Activated T-helper 9 cell treated with anti-CD3 and anti-CD28 coated beads, Interleukin-2, amount 50 U/mL, for 16 hours (primary cell): ENCODE results near the gene FOXJ1.

Source experiments
- DNase-seq: peaks from one replicate; pipeline ENCODE4 v3.0.0-alpha.2; 2020; ENCODE audit warnings: low read depth

Gene FOXJ1

DNA sequence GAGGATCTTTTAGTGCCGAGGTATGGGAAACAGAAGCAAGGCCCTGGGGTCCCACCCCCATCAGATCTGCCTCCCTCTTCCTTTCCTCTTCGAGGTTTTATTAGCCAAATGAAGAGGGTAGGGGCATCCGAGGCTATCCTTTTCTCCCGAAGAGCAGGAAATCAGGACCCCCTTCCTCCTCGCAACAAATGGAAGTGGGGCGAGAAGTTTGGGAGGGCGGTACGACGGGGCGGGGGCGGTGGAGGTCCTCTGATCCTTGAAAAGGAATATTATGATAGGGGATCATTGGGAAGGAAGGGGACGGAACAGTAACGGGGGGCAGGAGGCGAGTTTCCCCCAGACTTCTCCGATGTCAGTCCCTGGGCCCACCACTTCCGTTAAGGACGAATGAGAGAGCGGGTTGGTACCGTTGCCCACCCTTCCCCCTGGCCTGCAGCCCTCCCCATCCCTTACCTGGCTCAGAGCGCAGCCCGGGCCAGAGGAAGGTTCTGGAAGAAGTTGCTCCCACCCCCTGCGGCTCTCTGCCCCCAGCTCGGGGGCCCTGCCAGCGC lies 309 bp downstream of the FOXJ1 start:
- DNase-seq, result no peak

DNA sequence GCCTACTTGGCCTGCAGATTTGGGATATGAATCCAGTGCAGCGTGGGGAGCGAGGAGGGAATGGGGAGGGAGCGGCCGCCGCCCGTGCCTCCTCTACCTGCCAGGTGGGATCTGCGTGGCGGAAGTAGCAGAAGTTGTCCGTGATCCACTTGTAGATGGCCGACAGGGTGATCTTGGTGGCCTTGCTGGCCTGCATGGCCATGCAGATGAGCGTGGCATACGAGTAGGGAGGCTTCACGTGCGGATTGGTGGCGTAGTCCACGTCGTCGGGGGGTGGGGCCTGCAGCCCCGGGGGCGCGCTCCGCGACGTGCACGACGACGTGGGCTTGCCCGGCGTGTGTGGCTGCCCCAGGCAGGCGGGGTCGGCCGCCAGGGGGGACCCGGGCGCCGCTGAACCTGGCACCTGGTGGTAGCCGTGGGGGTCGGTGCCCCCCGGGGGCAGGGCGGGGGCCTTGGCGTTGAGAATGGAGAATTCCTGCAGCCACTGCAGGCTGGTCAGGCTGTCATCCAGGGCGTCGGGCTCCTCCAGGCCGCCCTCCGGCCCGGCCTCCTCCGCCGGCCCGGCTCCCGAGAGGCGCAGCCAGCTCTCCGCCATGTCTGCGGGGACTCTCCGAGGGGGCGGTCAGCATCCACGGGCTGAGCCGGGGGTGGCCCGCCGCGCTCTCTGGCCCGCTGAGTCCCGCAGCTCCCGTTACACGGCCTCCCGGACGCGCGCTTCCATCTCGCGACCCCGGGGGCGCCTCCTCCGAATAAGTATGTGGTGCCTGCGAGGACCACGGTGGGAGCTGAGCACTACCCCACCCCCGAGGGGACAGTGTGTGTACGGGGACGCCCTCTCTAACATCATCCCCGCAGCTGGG lies 1.0 kb downstream of the FOXJ1 start:
- no peak for DNase-seq

DNA sequence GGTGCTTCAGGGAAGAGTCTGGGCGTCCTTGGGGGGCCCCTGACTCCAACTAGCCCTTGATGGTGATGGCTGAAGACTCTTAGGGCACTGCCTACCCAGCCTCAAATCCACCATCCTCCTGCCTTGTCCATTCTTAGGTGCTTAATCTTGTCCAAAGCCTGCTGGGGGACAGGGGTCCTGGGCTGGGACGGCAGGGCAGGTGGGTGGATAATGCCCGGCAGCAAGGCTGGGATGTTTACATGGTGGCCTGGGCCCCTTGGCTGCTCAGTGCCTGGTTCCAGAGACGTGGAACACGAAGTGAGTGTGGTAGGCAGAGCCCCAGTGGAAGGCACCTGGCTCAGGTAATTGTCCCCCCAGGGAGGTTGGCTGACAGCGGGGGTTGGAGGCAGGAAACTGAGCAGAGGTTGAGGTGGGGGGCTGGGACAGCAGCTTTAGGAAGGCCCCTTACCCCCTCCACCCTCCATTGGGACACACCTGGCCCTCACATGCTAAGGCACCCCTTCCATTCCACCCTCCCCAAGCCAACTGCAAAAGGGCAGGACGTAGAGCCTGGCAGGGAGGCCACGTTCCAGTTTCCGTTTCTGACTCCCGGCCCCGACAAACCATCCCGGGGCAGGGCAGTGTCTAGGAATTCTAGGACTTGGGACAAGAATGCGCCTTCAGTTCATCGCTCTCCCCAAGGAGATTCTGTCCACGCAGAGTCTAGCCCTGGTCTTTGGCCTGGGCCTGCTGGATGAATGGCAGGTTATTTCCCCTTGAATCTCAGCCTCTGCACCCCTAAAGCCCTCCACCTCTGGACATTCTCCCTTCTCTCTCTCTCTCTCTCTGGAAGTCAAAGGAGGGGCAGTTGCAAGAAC lies 1.9 kb downstream of the FOXJ1 start:
- no peak for DNase-seq

DNA sequence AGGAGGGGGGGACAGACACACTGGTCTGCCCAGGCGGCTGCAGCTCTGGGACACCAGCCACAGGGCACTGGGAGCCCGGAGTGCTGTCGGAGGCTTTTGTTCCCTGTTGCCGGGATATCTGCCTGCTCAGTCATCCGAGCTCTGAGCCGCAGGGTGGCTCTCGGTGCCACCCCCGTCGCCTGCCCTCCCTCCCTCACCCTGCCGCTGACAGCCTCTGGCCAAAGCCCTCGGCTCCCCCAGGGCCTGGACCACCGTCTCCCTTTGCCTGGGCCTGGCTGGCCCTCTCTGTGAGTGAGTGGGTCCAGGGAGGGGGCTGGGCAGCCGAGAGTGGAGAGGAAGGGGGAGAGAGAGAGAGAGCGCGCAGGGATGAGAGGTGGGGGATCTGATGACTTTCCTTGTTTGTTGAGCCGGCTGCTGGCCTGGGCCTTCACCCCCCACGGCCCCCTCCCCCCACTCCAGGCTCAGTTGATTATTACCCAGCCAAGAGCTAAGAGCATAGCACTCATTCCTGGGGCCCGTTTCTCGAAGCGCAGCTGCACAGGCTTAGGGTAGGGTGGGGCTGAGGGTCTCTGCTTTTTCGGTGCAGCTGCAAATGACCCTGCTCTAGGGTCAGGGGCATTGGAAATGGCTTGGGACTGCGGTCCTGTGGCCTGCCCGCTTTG lies 2.7 kb downstream of the FOXJ1 start:
- DNase-seq, result no peak

DNA sequence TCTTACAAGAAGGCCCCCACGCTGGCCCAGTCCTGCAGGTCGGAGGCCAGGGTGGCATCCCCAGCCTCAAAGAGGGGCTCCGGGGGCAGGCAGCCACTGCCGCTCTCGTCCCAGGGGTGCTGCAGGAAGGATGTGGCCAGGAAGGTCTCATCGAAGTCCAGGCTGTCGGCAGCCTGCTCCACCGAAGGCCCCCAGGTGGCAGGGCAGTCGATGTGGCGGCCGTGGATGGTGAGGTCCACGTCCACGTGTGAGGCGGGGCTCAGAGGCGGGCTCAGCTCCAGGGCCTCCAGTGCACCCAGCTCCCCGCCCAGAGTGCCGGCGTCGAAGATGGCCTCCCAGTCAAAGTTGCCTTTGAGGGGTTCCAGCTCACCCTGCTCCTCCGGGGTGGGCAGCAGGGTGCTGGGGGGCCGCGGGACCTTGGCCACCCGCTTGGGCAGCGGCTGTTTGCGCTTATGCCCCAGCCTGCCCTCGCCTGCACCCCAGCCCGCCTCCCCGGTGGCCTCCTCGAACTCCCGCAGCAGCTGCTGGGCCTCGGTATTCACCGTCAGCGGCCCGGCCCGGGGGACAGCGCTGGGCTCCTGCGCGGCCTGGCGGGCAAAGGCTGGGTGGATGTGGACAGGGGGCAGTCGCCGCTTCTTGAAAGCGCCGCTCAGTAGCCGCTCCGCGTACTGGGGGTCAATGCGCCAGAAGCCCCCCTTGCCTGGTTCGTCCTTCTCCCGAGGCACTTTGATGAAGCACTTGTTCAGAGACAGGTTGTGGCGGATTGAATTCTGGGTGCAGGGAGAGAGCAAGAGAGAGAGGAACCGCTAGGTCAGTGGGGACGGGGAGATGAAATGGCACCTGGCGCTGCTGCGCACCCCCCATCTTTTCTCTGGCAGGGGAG lies 3.5 kb downstream of the FOXJ1 start:
- no peak for DNase-seq

DNA sequence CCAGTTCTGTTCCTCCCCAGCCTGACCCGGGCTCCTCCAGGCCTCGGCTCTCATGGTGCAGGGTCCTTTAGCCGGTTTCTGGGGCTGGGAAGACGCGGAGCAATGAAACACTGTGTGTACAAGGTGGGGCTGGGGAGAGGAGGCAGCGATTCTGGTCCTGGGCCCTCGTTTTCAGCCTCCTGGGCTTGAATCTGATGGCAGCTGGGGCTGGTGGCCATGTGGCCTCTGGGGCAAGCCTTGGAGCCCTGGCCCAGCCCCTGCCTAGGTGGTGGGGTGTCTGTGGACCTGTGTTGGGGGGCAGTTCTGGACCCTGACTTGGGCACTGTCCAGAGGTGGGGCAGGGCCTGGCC lies 4.1 kb downstream of the FOXJ1 start:
- DNase-seq, result no peak

DNA sequence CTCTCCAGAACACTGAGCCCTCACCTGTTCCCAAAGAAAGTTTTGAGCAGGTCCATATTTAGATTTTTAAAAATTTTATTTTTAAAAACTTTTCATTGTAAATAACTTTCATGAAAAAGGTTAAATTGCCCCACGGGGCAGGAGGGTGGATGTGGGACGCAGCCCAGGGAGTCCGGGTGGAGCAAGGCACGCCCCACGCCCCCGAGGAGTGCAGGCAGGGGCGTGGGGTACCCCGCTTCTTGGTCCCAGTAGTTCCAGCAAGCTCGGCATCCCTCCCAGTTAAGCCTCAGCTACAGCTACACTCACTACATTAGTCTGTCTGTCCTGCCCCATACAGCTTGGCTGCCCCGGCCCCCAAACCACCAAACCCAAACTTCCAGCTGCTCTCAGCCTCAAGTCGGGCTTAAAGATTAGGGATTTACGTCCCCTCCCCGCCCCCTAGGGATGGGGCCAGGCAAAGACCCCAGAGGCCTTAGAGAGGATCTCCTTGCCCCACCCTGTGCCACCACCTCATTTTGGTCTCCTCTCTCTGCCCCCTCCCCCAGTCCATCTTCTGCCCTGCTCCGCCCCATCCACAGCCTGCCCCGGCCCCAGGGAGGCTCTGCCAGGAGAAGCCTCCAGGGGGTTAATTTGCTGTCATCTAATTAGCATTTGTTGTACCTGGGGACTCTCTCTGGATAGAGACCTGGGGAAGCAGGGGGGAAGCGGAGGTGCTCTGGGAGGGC lies 4.6 kb downstream of the FOXJ1 start:
- no peak for DNase-seq

DNA sequence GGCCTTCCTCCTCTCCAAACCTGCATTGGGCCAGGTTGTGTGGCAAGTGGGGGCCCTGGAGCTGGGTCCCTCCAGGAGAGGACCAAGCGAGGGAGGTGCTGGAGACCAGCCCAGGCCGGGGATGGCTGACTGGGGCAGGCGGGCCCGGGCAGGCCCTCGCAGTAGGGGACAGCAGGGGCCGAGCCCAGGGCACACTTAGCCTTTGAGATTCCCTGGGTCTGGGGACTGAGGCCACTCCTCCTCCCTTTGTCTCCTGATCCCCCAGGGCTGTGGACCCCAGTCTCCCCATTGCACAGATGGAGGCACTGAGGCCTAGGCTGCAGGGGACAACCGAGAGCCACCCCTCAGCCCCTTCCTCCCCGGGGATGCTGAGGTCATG lies 5.2 kb downstream of the FOXJ1 start:
- no peak for DNase-seq

DNA sequence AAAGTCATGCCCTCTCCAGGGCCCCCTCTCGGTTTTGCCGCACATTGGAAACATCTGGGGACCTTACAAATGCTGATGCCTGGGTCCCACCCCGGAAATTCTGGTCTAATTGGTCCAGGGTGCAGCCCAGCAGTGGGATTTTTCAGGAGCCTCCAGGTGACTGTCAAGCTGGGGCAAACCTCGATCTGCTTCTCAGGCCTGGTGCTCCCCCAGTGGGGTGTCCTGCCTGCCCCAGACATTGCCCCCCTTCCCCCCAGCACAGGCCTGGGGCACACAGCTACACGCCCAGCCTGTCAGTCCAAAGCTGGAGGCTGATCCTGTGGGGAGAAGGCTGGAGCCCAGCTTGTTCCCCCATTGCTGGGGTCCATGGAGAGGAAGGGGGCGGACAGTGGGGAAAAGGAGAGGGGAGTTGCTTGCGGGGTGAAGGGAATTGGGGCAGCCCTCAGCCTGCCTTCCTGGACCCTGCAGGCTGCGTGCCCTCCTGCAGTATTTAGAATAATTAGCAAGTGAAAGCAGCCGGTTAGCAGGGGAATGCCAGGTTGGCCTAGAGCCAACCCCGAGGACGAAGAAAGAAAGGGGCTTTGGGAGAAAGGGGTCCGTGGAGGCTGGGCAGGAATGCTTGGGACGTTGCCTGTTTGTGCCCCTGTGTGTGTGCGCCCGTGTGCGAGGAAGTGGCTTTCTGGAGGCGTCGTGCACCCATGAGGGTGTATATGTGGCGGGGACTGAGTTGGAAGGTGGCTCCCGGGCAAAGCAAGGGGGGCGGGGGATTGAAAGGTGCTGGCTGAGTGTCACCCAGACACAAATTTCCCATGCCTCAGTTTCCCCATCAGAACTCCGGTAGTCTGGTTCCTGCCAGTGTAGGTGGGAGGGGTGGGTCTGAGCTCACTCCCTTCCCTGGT lies 5.9 kb downstream of the FOXJ1 start:
- DNase-seq, result no peak

DNA sequence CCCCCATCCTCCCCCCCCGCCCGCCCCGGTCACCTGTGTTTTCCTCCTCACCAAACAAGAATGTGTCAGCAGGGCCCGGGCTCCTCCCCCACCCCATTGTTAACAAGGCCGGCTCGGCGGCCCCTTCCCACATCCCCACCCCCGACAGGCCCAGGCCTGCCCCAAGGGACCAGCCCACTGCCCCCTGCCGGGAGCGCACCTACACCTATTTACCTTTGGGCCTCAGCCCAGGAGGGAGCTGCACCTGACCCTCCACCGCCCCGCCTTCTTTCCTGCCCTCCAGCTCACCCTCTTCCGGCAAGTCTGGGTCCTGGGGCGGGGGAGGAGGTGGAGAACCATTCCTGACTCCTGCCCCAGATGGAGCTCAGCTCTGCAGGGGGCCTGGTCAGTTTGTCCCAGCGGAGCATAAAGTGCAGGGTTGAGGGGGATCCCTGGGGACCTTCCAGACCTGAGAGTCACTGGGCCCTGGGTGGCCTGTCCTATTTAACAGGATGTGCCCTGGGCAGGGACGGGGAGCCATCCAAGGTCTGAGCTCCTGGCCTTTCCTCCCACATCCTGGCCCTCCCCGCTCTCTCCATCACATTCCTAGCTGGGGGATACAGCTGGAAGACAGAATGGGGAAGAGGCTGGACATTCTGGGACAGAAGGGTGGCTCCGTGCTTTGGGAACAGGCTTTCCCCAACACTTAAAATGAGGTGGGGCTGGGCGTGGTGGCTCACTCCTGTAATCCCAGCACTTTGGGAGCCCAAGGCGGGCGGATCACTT lies 8.3 kb downstream of the FOXJ1 start:
- DNase-seq, result no peak

DNA sequence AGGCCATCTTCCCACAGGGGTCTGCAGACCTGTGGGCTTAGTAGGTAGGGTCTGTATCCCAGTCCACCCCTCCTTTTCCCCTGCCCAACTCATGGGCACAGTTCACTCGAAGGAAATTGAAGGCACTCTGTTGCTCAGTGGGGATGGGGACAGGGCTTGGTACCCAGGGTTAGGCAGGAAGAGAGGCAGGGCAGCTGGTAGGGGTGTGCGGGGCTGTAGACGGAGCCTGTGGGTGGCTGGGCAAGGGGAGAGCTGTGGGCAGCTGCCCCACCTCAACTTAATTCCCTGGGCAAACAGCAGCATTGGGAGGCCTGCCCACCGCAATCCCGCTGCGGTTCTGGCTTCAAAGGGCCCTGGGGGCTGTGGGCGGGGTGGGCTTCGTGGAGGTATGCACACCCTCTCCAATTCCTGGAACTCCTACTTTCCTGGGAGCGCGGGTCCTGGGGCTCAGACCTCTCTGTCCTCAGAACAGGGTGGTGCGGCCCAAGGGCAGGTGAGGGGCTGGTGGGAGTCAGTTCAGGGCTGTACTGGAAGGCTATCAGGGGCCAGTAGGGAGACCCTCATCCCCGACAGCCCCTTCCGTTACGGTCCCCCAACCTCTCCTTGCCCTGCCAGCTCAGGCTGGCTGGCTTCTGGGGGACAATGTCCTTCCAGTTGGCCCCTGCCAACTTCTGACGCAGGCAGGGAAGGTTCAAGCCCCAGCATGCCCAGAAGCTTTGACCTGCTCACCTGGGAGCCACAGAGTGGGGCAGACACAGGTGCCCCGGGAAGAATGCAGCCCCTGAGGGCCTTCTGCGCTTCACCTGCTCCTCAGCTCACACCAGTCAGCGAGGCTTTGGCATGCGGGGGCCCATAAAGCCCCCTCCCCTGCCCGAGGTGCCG lies 9.1 kb downstream of the FOXJ1 start:
- DNase-seq, result no peak

DNA sequence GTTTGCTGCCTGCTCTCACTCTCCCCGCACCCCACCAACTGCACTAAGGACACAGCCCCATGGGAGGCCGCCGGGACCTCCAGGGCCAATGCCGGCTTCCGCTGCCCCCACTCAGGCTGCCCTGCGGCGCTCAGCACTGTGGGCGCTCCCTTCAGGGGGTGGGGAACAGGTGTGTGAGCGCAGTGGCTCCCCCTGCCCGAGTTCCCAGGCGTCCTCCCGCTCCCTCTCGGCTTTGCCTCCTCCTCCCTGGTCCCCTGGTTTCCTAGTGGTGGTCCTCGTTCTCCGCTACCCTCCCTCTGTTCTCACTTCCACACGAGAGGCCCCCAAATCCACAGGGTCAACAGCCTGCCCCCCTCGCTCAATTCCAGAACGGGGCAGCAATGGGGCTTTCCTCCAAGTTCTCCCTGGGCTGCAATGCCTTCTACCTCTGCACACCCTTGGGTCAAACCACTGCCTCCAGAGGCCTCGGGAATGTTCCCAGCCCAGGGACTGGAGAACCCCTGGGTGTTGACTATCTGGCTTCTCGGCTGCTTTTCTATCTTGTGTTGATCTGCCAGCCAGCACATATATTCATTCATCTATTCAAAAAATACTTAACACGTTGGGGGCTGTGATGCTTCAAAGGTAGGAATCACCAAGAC lies 9.9 kb downstream of the FOXJ1 start:
- DNase-seq, result no peak

DNA sequence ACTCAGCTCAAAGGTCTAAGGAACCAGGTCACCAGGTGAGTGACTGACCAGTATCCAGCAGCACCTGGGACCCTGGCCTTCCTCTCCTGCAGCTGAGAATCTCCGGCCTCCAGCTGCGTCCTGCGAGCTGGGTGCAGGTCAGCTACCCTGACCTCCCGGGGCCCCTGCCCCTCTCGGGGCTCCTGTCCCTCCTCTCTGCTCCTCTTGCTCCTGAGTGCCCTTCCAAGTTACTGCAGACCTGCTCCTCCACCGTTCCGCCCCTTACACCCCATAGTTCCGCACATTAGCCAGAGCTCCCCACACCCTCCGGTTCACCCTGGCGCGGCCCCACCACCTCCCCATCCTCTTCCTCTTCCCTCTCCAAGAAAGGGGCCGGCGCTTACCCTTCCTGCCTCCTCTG lies 10.6 kb downstream of the FOXJ1 start:
- no peak for DNase-seq

DNA sequence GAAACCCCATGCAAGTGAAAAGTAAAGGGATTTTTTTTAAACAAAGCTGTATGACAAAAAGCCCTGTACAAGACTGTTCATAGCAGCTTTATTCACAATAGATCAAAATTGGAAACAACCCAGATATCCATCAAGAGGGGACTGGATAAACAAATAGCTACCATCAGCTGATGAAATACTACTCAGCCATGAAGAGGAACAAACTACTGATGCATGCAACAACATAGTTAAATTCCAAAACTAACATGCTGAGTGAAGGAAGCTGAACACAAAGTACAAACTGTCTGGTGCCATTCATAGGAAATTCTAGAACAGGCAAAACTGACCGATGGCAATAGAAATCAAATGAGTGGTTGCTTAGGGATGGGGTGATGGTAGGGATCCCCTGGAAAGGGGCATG lies 15.1 kb downstream of the FOXJ1 start:
- DNase-seq, result no peak

DNA sequence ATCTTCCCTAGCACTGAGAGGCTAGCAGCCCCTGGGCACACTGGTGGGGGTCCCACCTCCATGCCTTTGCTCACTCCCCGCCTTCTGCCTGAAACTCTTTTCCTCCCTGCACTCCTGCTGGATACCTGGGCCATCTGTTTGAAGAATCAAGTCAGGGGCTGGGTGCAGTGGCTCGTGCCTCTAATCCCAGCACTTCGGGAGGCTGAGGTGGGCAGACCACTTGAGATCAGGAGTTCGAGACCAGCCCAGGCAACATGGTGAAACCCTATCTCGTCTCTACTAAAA lies 15.7 kb downstream of the FOXJ1 start:
- DNase-seq, result no peak

DNA sequence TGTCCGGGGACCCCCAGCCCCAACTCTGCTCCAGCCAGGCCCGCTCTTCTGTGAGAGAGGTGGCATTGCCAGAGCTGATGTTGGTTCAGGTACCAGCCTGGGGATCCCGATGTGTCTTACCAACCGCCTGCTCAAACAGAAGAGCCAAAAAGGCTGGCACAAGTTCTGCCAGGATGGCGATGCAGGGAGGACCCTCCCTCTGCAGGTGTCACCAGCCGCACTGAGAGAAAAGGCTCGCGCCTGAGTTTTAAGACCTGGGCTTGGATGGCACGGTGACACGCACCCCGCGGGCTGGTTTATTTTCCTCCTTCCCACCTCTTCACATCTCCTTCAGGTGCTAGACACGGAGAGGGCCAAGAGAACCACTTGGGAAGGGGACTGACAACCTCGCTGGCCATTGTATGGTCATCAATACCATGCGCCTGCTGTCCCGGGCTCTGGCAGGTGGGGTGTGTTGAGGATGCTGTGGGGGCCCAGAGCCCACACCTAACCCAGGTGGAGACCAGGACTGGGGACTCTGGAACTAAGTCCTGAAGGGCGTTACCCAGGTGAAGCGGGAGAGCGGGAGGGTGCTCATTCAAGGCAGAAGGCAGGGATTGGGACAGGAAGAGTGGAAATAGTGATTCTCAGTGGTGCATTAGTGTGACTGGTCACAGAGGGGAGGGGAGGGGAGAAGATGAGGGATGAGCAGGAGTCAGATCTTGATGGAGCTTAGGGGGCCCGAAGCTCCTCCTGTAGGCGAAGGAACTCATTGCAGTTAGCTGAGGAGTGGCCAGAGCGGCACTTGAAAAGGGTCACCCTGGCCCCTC lies 16.3 kb downstream of the FOXJ1 start:
- DNase-seq, result no peak
